A549 (cell line): ENCODE results near the gene KLHL3. TPM values are rescaled to one million over a fixed set of nuclear protein-coding genes. Genes with fewer than 3 reads are reported as not detected.

Experiments used
- ATAC-seq, 2 experiments: fragments of 200-7000 bp in 1 of 2; fragments of >200 bp in 1 of 2; cut with Nextera tagmentation in 1 of 2; cut with Tn5 transposase in 1 of 2; 3 replicates each; pipeline versions ENCODE4 v1.8.0 to v1.9.1; 2018 to 2020; ENCODE audit warnings: mild to moderate bottlenecking in 1 of 2, moderate library complexity in 1 of 2
- CTCF ChIA-PET: fragments of 300-600 bp; sonication (Branson Sonifier 250); formaldehyde crosslinking; extraction: SDS; loops from one replicate; lab custom pipeline; 2021; ENCODE audit warnings: antibody characterized with exemption, inconsistent platforms; lab: Yijun Ruan, JAX
- POLR2A ChIA-PET: fragments of 350-600 bp; formaldehyde crosslinking; extraction: SDS; loops from one replicate; lab custom pipeline; 2021; ENCODE audit warnings: antibody characterized with exemption, inconsistent platforms; lab: Yijun Ruan, JAX
- DNase-seq, 2 experiments: peaks; one replicate each; pipeline versions ENCODE4 v3.0.0 to v3.0.0-alpha.2; 2011 to 2016; ENCODE audit warnings: low read depth in 1 of 2, low spot score in 1 of 2
- FAIRE-seq: peaks from 2 replicates; lab custom pipeline; 2011; peaks lifted over from hg19 to GRCh38; lab: Jason Lieb, UNC
- H3K27ac ChIP-seq, 2 experiments: fragments of >200 bp; sonication (Bioruptor Twin); formaldehyde crosslinking; 3 replicates each; pipeline ENCODE4 v1.5.1; 2016 to 2017
- H3K4me1 ChIP-seq: fragments of >200 bp; sonication (Bioruptor Twin); formaldehyde crosslinking; 3 replicates; pipeline ENCODE4 v1.6.1; 2016
- H3K4me2 ChIP-seq: fragments of >200 bp; sonication (Bioruptor Twin); formaldehyde crosslinking; 3 replicates; pipeline ENCODE4 v1.6.1; 2016
- H3K4me3 ChIP-seq: fragments of >200 bp; sonication (Bioruptor Twin); formaldehyde crosslinking; 3 replicates; pipeline ENCODE4 v1.5.1; 2016
- H3K9me3 ChIP-seq: fragments of >200 bp; sonication (Bioruptor Twin); formaldehyde crosslinking; 3 replicates; pipeline ENCODE4 v1.6.1; 2016
- CEBPB ChIP-seq, 2 experiments: fragments of >200 bp in 1 of 2; sonication (Bioruptor Twin) in 1 of 2; formaldehyde crosslinking in 1 of 2; IDR thresholded peaks; 2 replicates each; pipeline ENCODE4 v1.6.1; 2012 to 2016
- CTCF ChIP-seq: fragments of >200 bp; sonication (Bioruptor Twin); formaldehyde crosslinking; IDR thresholded peaks from 3 replicates; pipeline ENCODE4 v1.5.1; 2016
- EP300 ChIP-seq, 2 experiments: fragments of >200 bp; sonication (Bioruptor Twin); formaldehyde crosslinking; IDR thresholded peaks; 2 replicates in 1 of 2; 3 replicates in 1 of 2; pipeline ENCODE4 v1.6.1; 2016 to 2017
- ESRRA ChIP-seq: fragments of 150-350 bp; IDR thresholded peaks from 2 replicates; pipeline ENCODE4 v1.6.1; 2014; ENCODE audit warnings: mild to moderate bottlenecking, low read length, borderline replicate concordance
- FOSB ChIP-seq: fragments of 250-450 bp; sonication (Bioruptor Pico); IDR thresholded peaks from 2 replicates; pipeline ENCODE4 v1.5.0; 2020; ENCODE audit warnings: mild to moderate bottlenecking, moderate library complexity
- FOXS1 ChIP-seq: fragments of 250-450 bp; sonication (Bioruptor Pico); IDR thresholded peaks from 2 replicates; pipeline ENCODE4 v1.5.0; 2020; ENCODE audit warnings: mild to moderate bottlenecking, moderate library complexity
- GATA3 ChIP-seq: IDR thresholded peaks from 2 replicates; pipeline ENCODE4 v1.6.1; 2012; ENCODE audit warnings: borderline replicate concordance
- HOXB13 ChIP-seq: fragments of 250-450 bp; sonication (Bioruptor Pico); IDR thresholded peaks from 2 replicates; pipeline ENCODE4 v1.5.0; 2020; ENCODE audit warnings: low read depth, mild to moderate bottlenecking, moderate library complexity
- KDM5A ChIP-seq: fragments of 200-600 bp; sonication (generic); IDR thresholded peaks from 2 replicates; pipeline ENCODE4 v1.6.1; 2016; ENCODE audit warnings: antibody characterized with exemption, mild to moderate bottlenecking
- NR3C1 ChIP-seq: fragments of >200 bp; sonication (Bioruptor Twin); formaldehyde crosslinking; IDR thresholded peaks from 3 replicates; pipeline ENCODE4 v1.6.1; 2017
- PHF8 ChIP-seq: fragments of 200-600 bp; sonication (generic); IDR thresholded peaks from 2 replicates; pipeline ENCODE4 v1.6.1; 2016; ENCODE audit warnings: low read depth, mild to moderate bottlenecking, antibody characterized with exemption, moderate library complexity, borderline replicate concordance
- POLR2A ChIP-seq: IDR thresholded peaks from 2 replicates; pipeline ENCODE4 v1.6.1; 2012; ENCODE audit warnings: mild to moderate bottlenecking, low read length
- RCOR1 ChIP-seq: fragments of 150-350 bp; IDR thresholded peaks from 2 replicates; pipeline ENCODE4 v1.6.1; 2014; ENCODE audit warnings: antibody characterized with exemption, low read length, low read depth
- RFX5 ChIP-seq: fragments of 450-650 bp; IDR thresholded peaks from 2 replicates; pipeline ENCODE4 v1.7.1; 2014; ENCODE audit warnings: antibody characterized with exemption, mild to moderate bottlenecking, moderate library complexity
- TP53 ChIP-seq: fragments of 250-450 bp; sonication (Bioruptor Pico); IDR thresholded peaks from 2 replicates; pipeline ENCODE4 v1.5.0; 2021; ENCODE audit warnings: mild to moderate bottlenecking, moderate library complexity
- ZC3H11A ChIP-seq: fragments of 450-650 bp; IDR thresholded peaks from 2 replicates; pipeline ENCODE4 v1.6.1; 2014; ENCODE audit warnings: antibody characterized with exemption, mild to moderate bottlenecking
- ZNF302 ChIP-seq: fragments of 250-450 bp; sonication (Bioruptor Pico); IDR thresholded peaks from 2 replicates; pipeline ENCODE4 v1.9.0; 2021; ENCODE audit warnings: inconsistent platforms, mild to moderate bottlenecking, moderate library complexity
- WGBS: methylation state at CpG from one replicate; pipeline ENCODE4 v1.1.6; 2017; ENCODE audit errors: missing lambda C conversion rate; 5-methylcytosine and 5-hydroxymethylcytosine counted together
- polyA plus RNA-seq, 4 experiments: library from polyadenylated mRNA; depleted of rRNA in 3 of 4; stranded (reverse); fragments of >200 nt; fragmentation: RNase III in 1 of 4; extraction: RNeasy Plus Mini Kit Qiagen cat#74134 plus additional on column Dnase treatment in 1 of 4; gene quantifications; 2 replicates in 3 of 4; 3 replicates in 1 of 4; pipeline ENCODE4 v1.2.3, GENCODE V29; 2011 to 2017
- TF ChIP-seq, protein P1 (sequence below): fragments of 200-600 bp; sonication (generic); IDR thresholded peaks from 2 replicates; pipeline ENCODE4 v1.6.1; 2016; ENCODE audit warnings: antibody characterized with exemption, mild to moderate bottlenecking, moderate library complexity
- TF ChIP-seq, protein P2 (sequence below): fragments of 450-650 bp; IDR thresholded peaks from 2 replicates; pipeline ENCODE4 v1.6.1; 2014; ENCODE audit warnings: antibody characterized with exemption
- TF ChIP-seq, protein P3 (sequence below): fragments of 250-450 bp; sonication (Bioruptor Pico); IDR thresholded peaks from 2 replicates; pipeline ENCODE4 v1.5.0; 2021; ENCODE audit warnings: mild to moderate bottlenecking, moderate library complexity, borderline replicate concordance

The KLHL3 gene
- polyA plus RNA-seq, 2 of the 4 experiments (the other 2 are of a cell fraction): 0.35 to 1.1 TPM

- DNase-seq (no peak), ATAC-seq (no peak), FAIRE-seq (no peak)
- H3K4me3 ChIP-seq: no peak overlapping the region
- 79% methylated on average over 3 of the region's 3 CpGs for WGBS
- ChIA-PET POLR2A (no interaction called here), CTCF (interaction anchor here (1.2 to 3.9 kb wide), 3 partner anchors 8 to 104 kb away, joined by 3 to 36 read pairs (median 4); no protein-coding TSS in a partner anchor)
- no peak overlapping the region for H3K27ac ChIP-seq
- TF ChIP-seq TP53 (CRISPR knock-in tag) (no peak), FOXS1 (no peak), EP300 (IDR thresholded peaks at IDR 0.05) (no peak), POLR2A (no peak), HOXB13 (no peak), CEBPB (IDR thresholded peaks at IDR 0.05) (no peak), ZC3H11A (no peak), GATA3 (no peak), CTCF (no peak), ZNF302 (CRISPR knock-in tag) (no peak), RCOR1 (no peak), NR3C1 (no peak), ESRRA (no peak), KDM5A (no peak), RFX5 (no peak), FOSB (CRISPR knock-in tag) (no peak), PHF8 (no peak)
- TF ChIP-seq, protein P1, sequence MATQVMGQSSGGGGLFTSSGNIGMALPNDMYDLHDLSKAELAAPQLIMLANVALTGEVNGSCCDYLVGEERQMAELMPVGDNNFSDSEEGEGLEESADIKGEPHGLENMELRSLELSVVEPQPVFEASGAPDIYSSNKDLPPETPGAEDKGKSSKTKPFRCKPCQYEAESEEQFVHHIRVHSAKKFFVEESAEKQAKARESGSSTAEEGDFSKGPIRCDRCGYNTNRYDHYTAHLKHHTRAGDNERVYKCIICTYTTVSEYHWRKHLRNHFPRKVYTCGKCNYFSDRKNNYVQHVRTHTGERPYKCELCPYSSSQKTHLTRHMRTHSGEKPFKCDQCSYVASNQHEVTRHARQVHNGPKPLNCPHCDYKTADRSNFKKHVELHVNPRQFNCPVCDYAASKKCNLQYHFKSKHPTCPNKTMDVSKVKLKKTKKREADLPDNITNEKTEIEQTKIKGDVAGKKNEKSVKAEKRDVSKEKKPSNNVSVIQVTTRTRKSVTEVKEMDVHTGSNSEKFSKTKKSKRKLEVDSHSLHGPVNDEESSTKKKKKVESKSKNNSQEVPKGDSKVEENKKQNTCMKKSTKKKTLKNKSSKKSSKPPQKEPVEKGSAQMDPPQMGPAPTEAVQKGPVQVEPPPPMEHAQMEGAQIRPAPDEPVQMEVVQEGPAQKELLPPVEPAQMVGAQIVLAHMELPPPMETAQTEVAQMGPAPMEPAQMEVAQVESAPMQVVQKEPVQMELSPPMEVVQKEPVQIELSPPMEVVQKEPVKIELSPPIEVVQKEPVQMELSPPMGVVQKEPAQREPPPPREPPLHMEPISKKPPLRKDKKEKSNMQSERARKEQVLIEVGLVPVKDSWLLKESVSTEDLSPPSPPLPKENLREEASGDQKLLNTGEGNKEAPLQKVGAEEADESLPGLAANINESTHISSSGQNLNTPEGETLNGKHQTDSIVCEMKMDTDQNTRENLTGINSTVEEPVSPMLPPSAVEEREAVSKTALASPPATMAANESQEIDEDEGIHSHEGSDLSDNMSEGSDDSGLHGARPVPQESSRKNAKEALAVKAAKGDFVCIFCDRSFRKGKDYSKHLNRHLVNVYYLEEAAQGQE: no peak
- TF ChIP-seq, protein P2, sequence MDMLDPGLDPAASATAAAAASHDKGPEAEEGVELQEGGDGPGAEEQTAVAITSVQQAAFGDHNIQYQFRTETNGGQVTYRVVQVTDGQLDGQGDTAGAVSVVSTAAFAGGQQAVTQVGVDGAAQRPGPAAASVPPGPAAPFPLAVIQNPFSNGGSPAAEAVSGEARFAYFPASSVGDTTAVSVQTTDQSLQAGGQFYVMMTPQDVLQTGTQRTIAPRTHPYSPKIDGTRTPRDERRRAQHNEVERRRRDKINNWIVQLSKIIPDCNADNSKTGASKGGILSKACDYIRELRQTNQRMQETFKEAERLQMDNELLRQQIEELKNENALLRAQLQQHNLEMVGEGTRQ: no peak
- TF ChIP-seq, protein P3, sequence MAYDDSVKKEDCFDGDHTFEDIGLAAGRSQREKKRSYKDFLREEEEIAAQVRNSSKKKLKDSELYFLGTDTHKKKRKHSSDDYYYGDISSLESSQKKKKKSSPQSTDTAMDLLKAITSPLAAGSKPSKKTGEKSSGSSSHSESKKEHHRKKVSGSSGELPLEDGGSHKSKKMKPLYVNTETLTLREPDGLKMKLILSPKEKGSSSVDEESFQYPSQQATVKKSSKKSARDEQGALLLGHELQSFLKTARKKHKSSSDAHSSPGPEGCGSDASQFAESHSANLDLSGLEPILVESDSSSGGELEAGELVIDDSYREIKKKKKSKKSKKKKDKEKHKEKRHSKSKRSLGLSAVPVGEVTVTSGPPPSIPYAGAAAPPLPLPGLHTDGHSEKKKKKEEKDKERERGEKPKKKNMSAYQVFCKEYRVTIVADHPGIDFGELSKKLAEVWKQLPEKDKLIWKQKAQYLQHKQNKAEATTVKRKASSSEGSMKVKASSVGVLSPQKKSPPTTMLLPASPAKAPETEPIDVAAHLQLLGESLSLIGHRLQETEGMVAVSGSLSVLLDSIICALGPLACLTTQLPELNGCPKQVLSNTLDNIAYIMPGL: no peak
- H3K9me3 ChIP-seq: peaks cover 10% of the 10 kb centered on the region; the same call in 2 of the 3 replicates
- no peak overlapping the region for H3K4me2 ChIP-seq
- no peaks in the 10 kb centered on the region for H3K4me1 ChIP-seq
These were observed 2.0 kb downstream of the KLHL3 start for GRCh38 chr5:137733922-137734321.

DNA sequence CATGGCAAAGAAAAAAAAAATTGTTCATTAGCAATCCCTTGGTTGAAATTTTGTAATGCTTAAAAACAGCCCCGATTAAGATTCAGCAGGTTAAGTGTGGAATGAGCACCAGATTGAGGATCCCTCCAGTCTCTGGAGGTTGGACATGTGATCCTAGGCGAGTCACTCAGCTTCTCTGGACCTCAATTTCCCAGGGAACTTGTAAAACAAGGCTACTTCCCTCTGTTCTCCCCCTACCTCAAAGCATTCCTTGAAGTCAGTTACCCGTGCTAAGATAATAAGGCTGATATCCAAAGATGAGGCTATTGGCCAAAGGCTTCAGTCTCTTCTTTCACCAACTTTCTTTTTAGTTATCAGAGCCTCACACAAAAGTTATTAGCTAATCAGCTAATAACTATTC, 2.9 kb downstream of the KLHL3 start:
- Histone ChIP-seq H3K4me2 (no peak overlapping the region), H3K4me3 (no peak overlapping the region), H3K4me1 (no peaks in the 10 kb centered on the region), H3K9me3 (peaks cover 2% of the 10 kb centered on the region; the same call in 1 of the 3 replicates), H3K27ac (no peak overlapping the region)
- POLR2A ChIA-PET: no interaction called here
- DNase-seq (no peak), ATAC-seq (no peak), FAIRE-seq (no peak)
- CTCF ChIA-PET: interaction anchor here (1.2 to 3.9 kb wide), 5 partner anchors 9 to 103 kb away, joined by 3 to 36 read pairs (median 3); no protein-coding TSS in a partner anchor
- TF ChIP-seq POLR2A: no peak
- WGBS: 46% methylated on average over 3 of the region's 3 CpGs
